ENCODE data around the gene CDK9. TPM values are rescaled to one million over a fixed set of nuclear protein-coding genes. Genes with fewer than 3 reads are reported as not detected.

CDK9 gene
- total and polyA plus RNA-seq, 2 of the 4 experiments (the other 2 are of a cell fraction): 30.3 to 49.9 TPM

- CTCF ChIA-PET: no interaction called here
- no peak overlapping the region for H3K4me2 ChIP-seq (ENCODE audit: low read depth, low read length)
- no peak overlapping the region for H4K8ac ChIP-seq (ENCODE audit: low read depth in 2 of 2, low read length in 2 of 2)
- no peaks in the 10 kb centered on the region for H3K9me3 ChIP-seq (ENCODE audit: control insufficient read depth, insufficient read depth, low read length)
- no peak overlapping the region for H2BK5ac ChIP-seq (ENCODE audit: low read depth, low read length, poor library complexity, severe bottlenecking)
- peaks cover 44% of the 10 kb centered on the region for H3K36me3 ChIP-seq (ENCODE audit: control insufficient read depth, insufficient read depth, low read length)
- no peak overlapping the region for H3K9ac ChIP-seq (ENCODE audit: low read depth, low read length)
- no peak for DNase-seq
- POLR2A ChIA-PET (ENCODE audit: unreplicated experiment): no interaction called here
- BruUV-seq (replicated peaks): no TSS peak
- intact Hi-C loops (cut with micrococcal nuclease): no loop called here
- H2BK20ac ChIP-seq (ENCODE audit: low read depth, low read length): no peak overlapping the region
- no peak overlapping the region for H3K56ac ChIP-seq (ENCODE audit: extremely low read depth, insufficient read depth, low read length)
- H3K79me1 ChIP-seq (ENCODE audit: low read depth in 1 of 2, low read length in 2 of 2): peaks cover 36 to 65% of the 10 kb centered on the region in 2 experiments
- no peak overlapping the region for H2BK15ac ChIP-seq (ENCODE audit: low read depth, low read length)
- H3K9me1 ChIP-seq (ENCODE audit: insufficient read depth, low read length): peaks cover 11% of the 10 kb centered on the region; the same call in 1 of the 2 replicates
- H4K5ac ChIP-seq (ENCODE audit: low read depth, low read length): no peak overlapping the region
- H3K27ac ChIP-seq (ENCODE audit: insufficient read depth, low read length): no peak overlapping the region
- dilution Hi-C loops (cut with HindIII; ENCODE audit: low sequenced_read_pairs, unreplicated experiment): no loop called here
- no peak overlapping the region for H2AK9ac ChIP-seq (replicated peaks; ENCODE audit: low read depth, low read length, poor library complexity)
- H3K14ac ChIP-seq (replicated peaks; ENCODE audit: low read depth, low read length): no peak overlapping the region
- H3K4ac ChIP-seq (ENCODE audit: low read depth, low read length): no peak overlapping the region
- H4K91ac ChIP-seq (ENCODE audit: insufficient read depth, low read depth, low read length): no peak overlapping the region
- no peak overlapping the region for H3K18ac ChIP-seq (ENCODE audit: low read depth, low read length)
- H2AK5ac ChIP-seq (ENCODE audit: low read depth, low read length): no peak overlapping the region
- no peaks in the 10 kb centered on the region for H3K27me3 ChIP-seq (ENCODE audit: control insufficient read depth, insufficient read depth, low read length)
- peaks cover 15% of the 10 kb centered on the region for H3K4me1 ChIP-seq (ENCODE audit: control insufficient read depth, insufficient read depth, low read length)
- no peak for ATAC-seq (ENCODE audit: low read depth)
- TF ChIP-seq POLR2A (IDR thresholded peaks at IDR 0.05; ENCODE audit: low read depth, low read length): no peak
- TF ChIP-seq SMC3 (IDR thresholded peaks at IDR 0.05; ENCODE audit: low read depth, low read length): no peak
- TF ChIP-seq RCOR1 (IDR thresholded peaks at IDR 0.05; ENCODE audit: insufficient replicate concordance, low read length): no peak
- TF ChIP-seq MXI1 (IDR thresholded peaks at IDR 0.05; ENCODE audit: borderline replicate concordance, low read depth, low read length): no peak
- no peak for TF ChIP-seq CEBPB (IDR thresholded peaks at IDR 0.05; ENCODE audit: low read depth, low read length)
- no peak for TF ChIP-seq MAZ (IDR thresholded peaks at IDR 0.05; ENCODE audit: borderline replicate concordance, low read depth, low read length)
- TF ChIP-seq, protein P1, sequence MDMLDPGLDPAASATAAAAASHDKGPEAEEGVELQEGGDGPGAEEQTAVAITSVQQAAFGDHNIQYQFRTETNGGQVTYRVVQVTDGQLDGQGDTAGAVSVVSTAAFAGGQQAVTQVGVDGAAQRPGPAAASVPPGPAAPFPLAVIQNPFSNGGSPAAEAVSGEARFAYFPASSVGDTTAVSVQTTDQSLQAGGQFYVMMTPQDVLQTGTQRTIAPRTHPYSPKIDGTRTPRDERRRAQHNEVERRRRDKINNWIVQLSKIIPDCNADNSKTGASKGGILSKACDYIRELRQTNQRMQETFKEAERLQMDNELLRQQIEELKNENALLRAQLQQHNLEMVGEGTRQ (IDR thresholded peaks at IDR 0.05; ENCODE audit: low read depth, low read length): no peak
- TF ChIP-seq FOS (IDR thresholded peaks at IDR 0.05; ENCODE audit: low read depth, low read length): no peak
- TF ChIP-seq CTCF (conservative IDR thresholded peaks at IDR 0.05; ENCODE audit: low read depth, low read length): no peak
- TF ChIP-seq MAFK (IDR thresholded peaks at IDR 0.05; ENCODE audit: low read depth, low read length): no peak
- TF ChIP-seq RFX5 (IDR thresholded peaks at IDR 0.05; ENCODE audit: low read depth, low read length): no peak
- no peak for TF ChIP-seq CHD1 (IDR thresholded peaks at IDR 0.05; ENCODE audit: low read depth, low read length)
- no peak for TF ChIP-seq ELK1 (IDR thresholded peaks at IDR 0.05; ENCODE audit: borderline replicate concordance, low read depth, low read length)
- no peak for TF ChIP-seq NFE2L2 (IDR thresholded peaks at IDR 0.05; ENCODE audit: low read depth, low read length)
- TF ChIP-seq RAD21 (IDR thresholded peaks at IDR 0.05; ENCODE audit: low read length): no peak
- TF ChIP-seq BHLHE40 (IDR thresholded peaks at IDR 0.05; ENCODE audit: low read depth, low read length): no peak
- no peak overlapping the region for H3K4me3 ChIP-seq (ENCODE audit: insufficient read depth, low read depth, low read length)
- no peak overlapping the region for H2BK120ac ChIP-seq (ENCODE audit: low read depth, low read length)
- no peak overlapping the region for H3K23ac ChIP-seq (ENCODE audit: low read depth, low read length)
- WGBS, 2 experiments (ENCODE audit: extremely low coverage in 2 of 2, insufficient read length in 1 of 2): 100% methylated on average over 6 of the region's 14 CpGs; no CpG with 5 or more reads in 1 of the 2 experiments
- no peak overlapping the region for H2AFZ ChIP-seq (replicated peaks; ENCODE audit: low read length, poor library complexity)
- in situ Hi-C loops (cut with MboI; ENCODE audit: low sequenced_read_pairs): no loop called here
- H4K20me1 ChIP-seq (ENCODE audit: insufficient read depth, low read length): peaks cover 8% of the 10 kb centered on the region
Measured at GRCh38 chr9:127806871-127807270, 21.0 kb downstream of the CDK9 start.
